Neutrophil (primary cell): ENCODE data around the gene C20orf144.

Experiments
- H3K27ac ChIP-seq: fragments of 200-600 bp; sonication (generic); 2 replicates; pipeline ENCODE4 v1.5.1; 2016; ENCODE audit warnings: mild to moderate bottlenecking, moderate library complexity
- H3K27me3 ChIP-seq: fragments of 200-600 bp; sonication (generic); 2 replicates; pipeline ENCODE4 v1.6.0; 2016; ENCODE audit warnings: mild to moderate bottlenecking
- H3K36me3 ChIP-seq: fragments of 200-600 bp; sonication (generic); 2 replicates; pipeline ENCODE4 v1.5.1; 2017
- H3K4me1 ChIP-seq, 2 experiments: fragments of 200-600 bp in 1 of 2; sonication (generic) in 1 of 2; 1 replicate in 1 of 2; 2 replicates in 1 of 2; pipeline versions ENCODE4 v1.5.1 to v1.6.1; 2013 to 2016; ENCODE audit warnings: low read depth in 1 of 2, low read length in 1 of 2, mild to moderate bottlenecking in 1 of 2, moderate library complexity in 1 of 2; ENCODE audit not compliant: control insufficient read depth in 1 of 2, insufficient read depth in 1 of 2
- H3K4me3 ChIP-seq, 2 experiments: fragments of 200-600 bp in 1 of 2; sonication (generic) in 1 of 2; 1 replicate in 1 of 2; 2 replicates in 1 of 2; pipeline ENCODE4 v1.5.1; 2013 to 2016; ENCODE audit warnings: low read depth in 1 of 2, low read length in 1 of 2, mild to moderate bottlenecking in 1 of 2, moderate library complexity in 1 of 2
- H3K9me3 ChIP-seq: fragments of 200-600 bp; sonication (generic); 2 replicates; pipeline ENCODE4 v1.5.1; 2016
- CTCF ChIP-seq: fragments of 200-600 bp; sonication (generic); IDR thresholded peaks from 2 replicates; pipeline ENCODE4 v1.5.1; 2016; ENCODE audit warnings: antibody characterized with exemption

Gene C20orf144

GRCh38 chr20:33650111-33650752, 11.9 kb upstream of the C20orf144 start:
- Histone ChIP-seq H3K4me1 (no peaks in the 10 kb centered on the region), H3K36me3 (peaks cover 29% of the 10 kb centered on the region), H3K27me3 (peaks cover 5% of the 10 kb centered on the region), H3K9me3 (no peaks in the 10 kb centered on the region), H3K27ac (no peak overlapping the region), H3K4me3 (no peak overlapping the region)
- no peak for TF ChIP-seq CTCF

- peaks cover 5% of the 10 kb centered on the region for H3K27me3 ChIP-seq
- no peak for TF ChIP-seq CTCF
- no peak overlapping the region for H3K27ac ChIP-seq
- no peak overlapping the region for H3K4me3 ChIP-seq
- no peaks in the 10 kb centered on the region for H3K9me3 ChIP-seq
- H3K36me3 ChIP-seq: peaks cover 22% of the 10 kb centered on the region
- no peaks in the 10 kb centered on the region for H3K4me1 ChIP-seq
Measured at GRCh38 chr20:33650753-33651561, 11.2 kb upstream of the C20orf144 start.

GRCh38 chr20:33651562-33652048, 10.5 kb upstream of the C20orf144 start:
- no peaks in the 10 kb centered on the region for H3K9me3 ChIP-seq
- no peak for TF ChIP-seq CTCF
- H3K36me3 ChIP-seq: peaks cover 16% of the 10 kb centered on the region
- peaks cover 5% of the 10 kb centered on the region for H3K27me3 ChIP-seq
- H3K4me1 ChIP-seq: no peaks in the 10 kb centered on the region
- H3K4me3 ChIP-seq: no peak overlapping the region
- H3K27ac ChIP-seq: no peak overlapping the region

- H3K27ac ChIP-seq: no peak overlapping the region
- H3K4me1 ChIP-seq: no peaks in the 10 kb centered on the region
- no peak overlapping the region for H3K4me3 ChIP-seq
- H3K36me3 ChIP-seq: peaks cover 5% of the 10 kb centered on the region
- H3K27me3 ChIP-seq: peaks cover 5% of the 10 kb centered on the region
- no peak for TF ChIP-seq CTCF
- H3K9me3 ChIP-seq: no peaks in the 10 kb centered on the region
Measured at GRCh38 chr20:33653218-33653899, 8.8 kb upstream of the C20orf144 start.

- Histone ChIP-seq H3K9me3 (no peaks in the 10 kb centered on the region), H3K4me1 (no peaks in the 10 kb centered on the region), H3K36me3 (no peaks in the 10 kb centered on the region), H3K27me3 (peaks cover 5% of the 10 kb centered on the region), H3K4me3 (no peak overlapping the region), H3K27ac (no peak overlapping the region)
- TF ChIP-seq CTCF: no peak
Measured at GRCh38 chr20:33653900-33654596, 8.1 kb upstream of the C20orf144 start.
